Measurements from ENCODE around the gene SLN.

DNA sequence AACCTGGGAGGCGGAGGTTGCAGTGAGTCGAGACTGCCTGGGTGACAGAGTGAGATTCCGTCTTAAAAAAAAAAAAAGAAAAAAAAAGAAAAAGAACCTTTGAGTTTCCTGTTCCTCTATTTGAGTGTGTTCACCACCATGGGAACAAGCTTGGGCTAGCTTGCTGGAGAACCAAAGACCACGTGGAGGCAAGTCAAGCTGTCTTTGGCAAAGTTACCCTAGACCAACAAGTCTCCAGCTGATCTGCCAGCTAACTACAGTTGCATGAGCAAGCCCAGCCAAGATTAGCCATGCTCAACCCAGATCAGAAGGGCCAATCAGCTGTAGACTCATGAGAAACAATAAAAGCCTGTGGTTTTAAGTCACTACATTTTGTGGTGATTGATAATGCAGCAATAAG, 29.7 kb downstream of the SLN start:
- TF ChIP-seq RCOR1 (IDR thresholded peaks at IDR 0.05; ENCODE audit: borderline replicate concordance in 1 of 2, low read depth in 2 of 2, low read length in 2 of 2) (no peak), MAFK (IDR thresholded peaks at IDR 0.05; ENCODE audit: low read length) (no peak), ELF4 (CRISPR knock-in tag; IDR thresholded peaks at IDR 0.05) (no peak), NR2C2 (CRISPR knock-in tag; IDR thresholded peaks at IDR 0.05) (no peak), NR2C2 (tag; IDR thresholded peaks at IDR 0.05) (no peak), ZSCAN32 (CRISPR knock-in tag; IDR thresholded peaks at IDR 0.05) (no peak)
- TF ChIP-seq, protein P1, sequence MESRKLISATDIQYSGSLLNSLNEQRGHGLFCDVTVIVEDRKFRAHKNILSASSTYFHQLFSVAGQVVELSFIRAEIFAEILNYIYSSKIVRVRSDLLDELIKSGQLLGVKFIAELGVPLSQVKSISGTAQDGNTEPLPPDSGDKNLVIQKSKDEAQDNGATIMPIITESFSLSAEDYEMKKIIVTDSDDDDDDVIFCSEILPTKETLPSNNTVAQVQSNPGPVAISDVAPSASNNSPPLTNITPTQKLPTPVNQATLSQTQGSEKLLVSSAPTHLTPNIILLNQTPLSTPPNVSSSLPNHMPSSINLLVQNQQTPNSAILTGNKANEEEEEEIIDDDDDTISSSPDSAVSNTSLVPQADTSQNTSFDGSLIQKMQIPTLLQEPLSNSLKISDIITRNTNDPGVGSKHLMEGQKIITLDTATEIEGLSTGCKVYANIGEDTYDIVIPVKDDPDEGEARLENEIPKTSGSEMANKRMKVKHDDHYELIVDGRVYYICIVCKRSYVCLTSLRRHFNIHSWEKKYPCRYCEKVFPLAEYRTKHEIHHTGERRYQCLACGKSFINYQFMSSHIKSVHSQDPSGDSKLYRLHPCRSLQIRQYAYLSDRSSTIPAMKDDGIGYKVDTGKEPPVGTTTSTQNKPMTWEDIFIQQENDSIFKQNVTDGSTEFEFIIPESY (CRISPR knock-in tag; IDR thresholded peaks at IDR 0.05): no peak
- TF ChIP-seq, protein P2, sequence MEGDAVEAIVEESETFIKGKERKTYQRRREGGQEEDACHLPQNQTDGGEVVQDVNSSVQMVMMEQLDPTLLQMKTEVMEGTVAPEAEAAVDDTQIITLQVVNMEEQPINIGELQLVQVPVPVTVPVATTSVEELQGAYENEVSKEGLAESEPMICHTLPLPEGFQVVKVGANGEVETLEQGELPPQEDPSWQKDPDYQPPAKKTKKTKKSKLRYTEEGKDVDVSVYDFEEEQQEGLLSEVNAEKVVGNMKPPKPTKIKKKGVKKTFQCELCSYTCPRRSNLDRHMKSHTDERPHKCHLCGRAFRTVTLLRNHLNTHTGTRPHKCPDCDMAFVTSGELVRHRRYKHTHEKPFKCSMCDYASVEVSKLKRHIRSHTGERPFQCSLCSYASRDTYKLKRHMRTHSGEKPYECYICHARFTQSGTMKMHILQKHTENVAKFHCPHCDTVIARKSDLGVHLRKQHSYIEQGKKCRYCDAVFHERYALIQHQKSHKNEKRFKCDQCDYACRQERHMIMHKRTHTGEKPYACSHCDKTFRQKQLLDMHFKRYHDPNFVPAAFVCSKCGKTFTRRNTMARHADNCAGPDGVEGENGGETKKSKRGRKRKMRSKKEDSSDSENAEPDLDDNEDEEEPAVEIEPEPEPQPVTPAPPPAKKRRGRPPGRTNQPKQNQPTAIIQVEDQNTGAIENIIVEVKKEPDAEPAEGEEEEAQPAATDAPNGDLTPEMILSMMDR (IDR thresholded peaks at IDR 0.05 in 2 of 3, conservative IDR thresholded peaks at IDR 0.05 in 1 of 3; ENCODE audit: insufficient read depth in 2 of 3, low read depth in 1 of 3, low read length in 3 of 3): no peak
- TF ChIP-seq, protein P3, sequence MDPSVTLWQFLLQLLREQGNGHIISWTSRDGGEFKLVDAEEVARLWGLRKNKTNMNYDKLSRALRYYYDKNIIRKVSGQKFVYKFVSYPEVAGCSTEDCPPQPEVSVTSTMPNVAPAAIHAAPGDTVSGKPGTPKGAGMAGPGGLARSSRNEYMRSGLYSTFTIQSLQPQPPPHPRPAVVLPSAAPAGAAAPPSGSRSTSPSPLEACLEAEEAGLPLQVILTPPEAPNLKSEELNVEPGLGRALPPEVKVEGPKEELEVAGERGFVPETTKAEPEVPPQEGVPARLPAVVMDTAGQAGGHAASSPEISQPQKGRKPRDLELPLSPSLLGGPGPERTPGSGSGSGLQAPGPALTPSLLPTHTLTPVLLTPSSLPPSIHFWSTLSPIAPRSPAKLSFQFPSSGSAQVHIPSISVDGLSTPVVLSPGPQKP (CRISPR knock-in tag; IDR thresholded peaks at IDR 0.05): no peak
- TF ChIP-seq, protein P4, sequence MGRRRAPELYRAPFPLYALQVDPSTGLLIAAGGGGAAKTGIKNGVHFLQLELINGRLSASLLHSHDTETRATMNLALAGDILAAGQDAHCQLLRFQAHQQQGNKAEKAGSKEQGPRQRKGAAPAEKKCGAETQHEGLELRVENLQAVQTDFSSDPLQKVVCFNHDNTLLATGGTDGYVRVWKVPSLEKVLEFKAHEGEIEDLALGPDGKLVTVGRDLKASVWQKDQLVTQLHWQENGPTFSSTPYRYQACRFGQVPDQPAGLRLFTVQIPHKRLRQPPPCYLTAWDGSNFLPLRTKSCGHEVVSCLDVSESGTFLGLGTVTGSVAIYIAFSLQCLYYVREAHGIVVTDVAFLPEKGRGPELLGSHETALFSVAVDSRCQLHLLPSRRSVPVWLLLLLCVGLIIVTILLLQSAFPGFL (CRISPR knock-in tag; IDR thresholded peaks at IDR 0.05): no peak
- TF ChIP-seq, protein P5, sequence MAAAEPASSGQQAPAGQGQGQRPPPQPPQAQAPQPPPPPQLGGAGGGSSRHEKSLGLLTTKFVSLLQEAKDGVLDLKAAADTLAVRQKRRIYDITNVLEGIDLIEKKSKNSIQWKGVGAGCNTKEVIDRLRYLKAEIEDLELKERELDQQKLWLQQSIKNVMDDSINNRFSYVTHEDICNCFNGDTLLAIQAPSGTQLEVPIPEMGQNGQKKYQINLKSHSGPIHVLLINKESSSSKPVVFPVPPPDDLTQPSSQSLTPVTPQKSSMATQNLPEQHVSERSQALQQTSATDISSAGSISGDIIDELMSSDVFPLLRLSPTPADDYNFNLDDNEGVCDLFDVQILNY (CRISPR knock-in tag; IDR thresholded peaks at IDR 0.05): no peak
